ENCODE data around the gene PDE4A.

Gene PDE4A

DNA sequence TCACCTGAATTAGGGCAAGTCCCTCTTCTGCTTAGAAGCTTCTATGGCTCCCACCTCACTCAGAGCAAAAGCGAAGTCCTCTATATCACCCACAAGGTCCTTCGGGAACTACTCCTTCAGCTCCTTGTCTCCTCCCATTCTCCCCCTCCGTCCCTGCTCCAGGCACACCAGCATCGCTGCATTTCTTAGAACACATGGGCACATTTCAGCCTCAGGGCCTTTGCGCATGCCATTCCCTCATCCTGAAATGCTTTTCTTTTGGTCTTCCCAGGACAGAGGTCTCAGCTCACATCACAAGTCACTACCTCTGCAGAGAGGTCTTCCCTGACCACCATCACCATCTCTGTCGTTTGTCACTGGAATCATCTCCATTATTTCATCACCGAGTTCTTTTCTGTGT lies 92.9 kb downstream of the PDE4A start:
- no peak overlapping the region for H3K4me3 ChIP-seq (replicated peaks in 1 of 2; ENCODE audit: low read depth in 2 of 2, low read length in 2 of 2)
- DNase-seq (ENCODE audit: low read depth in 2 of 2), result no peak
- TF ChIP-seq, protein P1, sequence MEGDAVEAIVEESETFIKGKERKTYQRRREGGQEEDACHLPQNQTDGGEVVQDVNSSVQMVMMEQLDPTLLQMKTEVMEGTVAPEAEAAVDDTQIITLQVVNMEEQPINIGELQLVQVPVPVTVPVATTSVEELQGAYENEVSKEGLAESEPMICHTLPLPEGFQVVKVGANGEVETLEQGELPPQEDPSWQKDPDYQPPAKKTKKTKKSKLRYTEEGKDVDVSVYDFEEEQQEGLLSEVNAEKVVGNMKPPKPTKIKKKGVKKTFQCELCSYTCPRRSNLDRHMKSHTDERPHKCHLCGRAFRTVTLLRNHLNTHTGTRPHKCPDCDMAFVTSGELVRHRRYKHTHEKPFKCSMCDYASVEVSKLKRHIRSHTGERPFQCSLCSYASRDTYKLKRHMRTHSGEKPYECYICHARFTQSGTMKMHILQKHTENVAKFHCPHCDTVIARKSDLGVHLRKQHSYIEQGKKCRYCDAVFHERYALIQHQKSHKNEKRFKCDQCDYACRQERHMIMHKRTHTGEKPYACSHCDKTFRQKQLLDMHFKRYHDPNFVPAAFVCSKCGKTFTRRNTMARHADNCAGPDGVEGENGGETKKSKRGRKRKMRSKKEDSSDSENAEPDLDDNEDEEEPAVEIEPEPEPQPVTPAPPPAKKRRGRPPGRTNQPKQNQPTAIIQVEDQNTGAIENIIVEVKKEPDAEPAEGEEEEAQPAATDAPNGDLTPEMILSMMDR (IDR thresholded peaks at IDR 0.05; ENCODE audit: low read depth, low read length), result no peak

- DNase-seq (ENCODE audit: low read depth in 2 of 2), result no peak
- H3K4me3 ChIP-seq (replicated peaks in 1 of 2; ENCODE audit: low read depth in 2 of 2, low read length in 2 of 2), result no peak overlapping the region
These were observed 94.1 kb downstream of the PDE4A start for GRCh38 chr19:10514211-10515145.

GRCh38 chr19:10516064-10516385 lies 95.7 kb downstream of the PDE4A start:
- no peak overlapping the region for H3K4me3 ChIP-seq (replicated peaks in 1 of 2; ENCODE audit: low read depth in 2 of 2, low read length in 2 of 2)
- no peak for DNase-seq (ENCODE audit: low read depth in 2 of 2)
- TF ChIP-seq, protein P1 (IDR thresholded peaks at IDR 0.05; ENCODE audit: low read depth, low read length), result no peak

More at GRCh38 chr19:10514211-10515145, 94.1 kb downstream of the PDE4A start:
- TF ChIP-seq, protein P1 (IDR thresholded peaks at IDR 0.05; ENCODE audit: low read depth, low read length), result no peak

GRCh38 chr19:10516671-10517286 lies 96.4 kb downstream of the PDE4A start:
- peak overlapping the region; percentile 46 to 56 for H3K4me3 ChIP-seq (replicated peaks in 1 of 2; ENCODE audit: low read depth in 2 of 2, low read length in 2 of 2)
- TF ChIP-seq, protein P1 (IDR thresholded peaks at IDR 0.05; ENCODE audit: low read depth, low read length), result no peak

DNA sequence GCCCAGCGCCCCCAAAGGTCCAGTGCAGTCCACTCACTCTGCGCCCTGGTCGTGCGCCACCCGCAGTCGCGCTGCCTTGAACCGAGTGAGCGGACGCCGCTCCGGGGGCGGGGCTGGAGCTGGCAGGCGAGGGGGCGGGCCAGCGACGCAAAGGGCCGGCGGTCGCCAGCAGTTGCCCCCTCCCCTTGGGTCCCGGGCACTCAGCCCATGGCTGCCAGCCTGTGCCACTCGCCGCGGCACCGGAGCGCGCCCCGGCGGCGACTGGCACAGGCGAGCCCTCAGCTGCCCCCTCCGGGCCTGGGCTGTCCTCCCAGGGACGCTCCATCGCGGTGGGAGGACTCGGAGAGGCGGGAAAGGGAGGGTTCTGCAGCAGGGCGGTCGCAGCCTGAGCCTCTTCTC lies 97.0 kb downstream of the PDE4A start, which contains the start of gene S1PR5:
TSS of gene S1PR5 (minus strand) at position 87 of the 399 bp plus-strand sequence. CDS start 2,436 bp downstream, outside the sequence.
- TF ChIP-seq, protein P1 (IDR thresholded peaks at IDR 0.05; ENCODE audit: low read depth, low read length), result no peak
- DNase-seq (ENCODE audit: low read depth in 2 of 2), result no peak
- peak within 1 kb of the TSS; percentile 49 to 56 for H3K4me3 ChIP-seq (replicated peaks in 1 of 2; ENCODE audit: low read depth in 2 of 2, low read length in 2 of 2)

More at GRCh38 chr19:10516671-10517286, 96.4 kb downstream of the PDE4A start:
- DNase-seq (ENCODE audit: low read depth in 2 of 2), result peak in 1 of 2 donors; percentile 19

GRCh38 chr19:10517760-10518443 lies 97.6 kb downstream of the PDE4A start:
- DNase-seq (ENCODE audit: low read depth in 2 of 2), result peak; percentile 21 to 29
- TF ChIP-seq, protein P1 (IDR thresholded peaks at IDR 0.05; ENCODE audit: low read depth, low read length), result no peak
- peak overlapping the region; percentile 49 to 56 for H3K4me3 ChIP-seq (replicated peaks in 1 of 2; ENCODE audit: low read depth in 2 of 2, low read length in 2 of 2)
